ENCODE results near the gene TBX19. TPM values are rescaled to one million over a fixed set of nuclear protein-coding genes. Genes with fewer than 3 reads are reported as not detected.

The TBX19 gene
- total and polyA plus RNA-seq, 2 of the 8 experiments (the other 6 are each of a cell fraction or from before 2014, with no cell fraction given): 1.0 to 1.8 TPM

DNA sequence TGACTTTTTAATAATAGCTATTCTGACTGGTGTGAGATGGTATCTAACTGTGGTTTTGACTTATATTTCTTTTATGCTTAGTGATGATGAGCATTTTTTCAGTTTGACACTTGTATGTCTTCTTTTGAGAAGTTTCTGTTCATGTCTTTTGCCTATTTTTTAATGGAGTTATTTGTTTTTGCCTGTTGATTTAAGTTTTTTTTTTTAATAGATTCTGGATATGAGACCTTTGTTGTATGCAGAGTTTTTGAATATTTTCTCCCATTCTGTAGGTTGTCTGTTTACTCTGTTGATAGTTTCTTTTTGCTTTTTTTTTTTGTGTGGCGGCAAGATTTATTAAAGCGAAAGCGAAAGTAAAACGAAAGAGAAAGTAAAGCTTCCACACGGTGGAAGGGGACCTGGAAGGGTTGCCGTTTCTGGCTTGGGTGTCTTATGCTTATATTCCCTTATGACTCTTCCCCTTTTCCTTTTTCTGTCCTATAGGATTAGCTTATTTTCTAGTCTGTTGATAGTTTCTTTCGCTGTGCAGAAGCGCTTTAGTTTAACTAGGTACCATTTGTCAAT, 67.6 kb downstream of the TBX19 start (continued):
- TF ChIP-seq CHD7 (IDR thresholded peaks at IDR 0.05; ENCODE audit: insufficient replicate concordance, low read length): no peak
- TF ChIP-seq EP300 (IDR thresholded peaks at IDR 0.05; ENCODE audit: borderline replicate concordance in 1 of 2, low read depth in 2 of 2, low read length in 2 of 2): no peak
- TF ChIP-seq RAD21 (IDR thresholded peaks at IDR 0.05 in 1 of 2, conservative IDR thresholded peaks at IDR 0.05 in 1 of 2; ENCODE audit: low read depth in 2 of 2, low read length in 2 of 2): no peak
- no peak for TF ChIP-seq POLR2AphosphoS5 (IDR thresholded peaks at IDR 0.05; ENCODE audit: low read depth, low read length)
- no peak for TF ChIP-seq MAFK (IDR thresholded peaks at IDR 0.05; ENCODE audit: low read depth, low read length)
- TF ChIP-seq CBX5 (IDR thresholded peaks at IDR 0.05; ENCODE audit: low read depth, low read length): no peak
- no peak for TF ChIP-seq ATF3 (IDR thresholded peaks at IDR 0.05; ENCODE audit: insufficient read depth, low read depth, low read length)
- TF ChIP-seq RXRA (IDR thresholded peaks at IDR 0.05; ENCODE audit: insufficient read depth, low read depth, low read length): no peak

Measured in H1 (cell line).